Hepatocyte (in vitro differentiated cells): ENCODE results near the gene VANGL2. TPM values are rescaled to one million over a fixed set of nuclear protein-coding genes. Genes with fewer than 3 reads are reported as not detected.

Experiments used
- DNase-seq: peaks from one replicate; pipeline ENCODE4 v3.0.0-alpha.2; 2016; ENCODE audit warnings: low spot score
- H2AFZ ChIP-seq: fragments of 200-600 bp; sonication (generic); 2 replicates; pipeline ENCODE4 v1.6.0; 2016; ENCODE audit warnings: antibody characterized with exemption, mild to moderate bottlenecking
- H3K27ac ChIP-seq: fragments of 200-600 bp; sonication (generic); 2 replicates; pipeline ENCODE4 v1.5.1; 2016; ENCODE audit warnings: mild to moderate bottlenecking
- H3K27me3 ChIP-seq: fragments of 200-600 bp; sonication (generic); 2 replicates; pipeline ENCODE4 v1.6.1; 2016
- H3K36me3 ChIP-seq: fragments of 200-600 bp; sonication (generic); replicated peaks from 2 replicates; pipeline ENCODE4 v1.5.1; 2016; ENCODE audit warnings: low read depth; ENCODE audit not compliant: insufficient read depth
- H3K4me1 ChIP-seq: fragments of 200-600 bp; sonication (generic); 2 replicates; pipeline ENCODE4 v1.5.1; 2016; ENCODE audit warnings: mild to moderate bottlenecking, moderate library complexity; ENCODE audit not compliant: insufficient read depth
- H3K4me2 ChIP-seq: fragments of 200-600 bp; sonication (generic); 2 replicates; pipeline ENCODE4 v1.6.0; 2016
- H3K4me3 ChIP-seq: fragments of 200-600 bp; sonication (generic); 2 replicates; pipeline ENCODE4 v1.5.1; 2016; ENCODE audit warnings: mild to moderate bottlenecking
- H3K79me2 ChIP-seq: fragments of 200-600 bp; sonication (generic); 2 replicates; pipeline ENCODE4 v1.6.0; 2017; ENCODE audit warnings: mild to moderate bottlenecking
- H3K9me2 ChIP-seq: fragments of 200-600 bp; sonication (generic); replicated peaks from 2 replicates; pipeline ENCODE4 v1.6.0; 2017; ENCODE audit warnings: mild to moderate bottlenecking; ENCODE audit not compliant: insufficient read depth
- H3K9me3 ChIP-seq: fragments of 200-600 bp; sonication (generic); 2 replicates; pipeline ENCODE4 v1.5.1; 2016; ENCODE audit warnings: low read depth, mild to moderate bottlenecking
- H4K20me1 ChIP-seq: fragments of 200-600 bp; sonication (generic); 2 replicates; pipeline ENCODE4 v1.6.0; 2016; ENCODE audit warnings: mild to moderate bottlenecking; ENCODE audit not compliant: insufficient read depth, poor library complexity, severe bottlenecking
- CTCF ChIP-seq: fragments of 200-600 bp; sonication (generic); IDR thresholded peaks from 2 replicates; pipeline ENCODE4 v1.5.1; 2016; ENCODE audit warnings: antibody characterized with exemption, mild to moderate bottlenecking; ENCODE audit not compliant: poor library complexity
- EZH2 ChIP-seq: fragments of 200-600 bp; sonication (generic); IDR thresholded peaks from 2 replicates; pipeline ENCODE4 v1.6.1; 2016; ENCODE audit warnings: antibody characterized with exemption, mild to moderate bottlenecking, borderline replicate concordance
- EZH2phosphoT487 ChIP-seq: fragments of 200-600 bp; sonication (generic); IDR thresholded peaks from one replicate; pipeline ENCODE4 v1.6.1; 2018; ENCODE audit warnings: antibody characterized with exemption, mild to moderate bottlenecking, low read depth, moderate library complexity; ENCODE audit not compliant: unreplicated experiment, severe bottlenecking
- WGBS: methylation state at CpG from one replicate; pipeline ENCODE4 v1.1.6; 2016; ENCODE audit warnings: low lambda C conversion rate; ENCODE audit errors: missing lambda C conversion rate; 5-methylcytosine and 5-hydroxymethylcytosine counted together
- polyA plus RNA-seq: library from polyadenylated mRNA; unstranded; fragments of >200 nt; fragmentation: Nextera tagmentation; extraction: Ambion mirVana; gene quantifications from 2 replicates; pipeline ENCODE4 v1.2.1, GENCODE V29; 2016
- total RNA-seq: library from RNA; depleted of rRNA; stranded (reverse); fragments of >200 nt; gene quantifications from 2 replicates; pipeline ENCODE4 v1.2.3, GENCODE V29; 2014

The VANGL2 gene
- total and polyA plus RNA-seq, 2 experiments from 2014 or later = 8.2 to 10.9 TPM

- Histone ChIP-seq H3K27me3 (no peaks in the 10 kb centered on the region), H4K20me1 (no peaks in the 10 kb centered on the region)
- WGBS = 90% methylated on average over 21 of the region's 42 CpGs
These were observed 29.6 kb upstream of the VANGL2 start for GRCh38 chr1:160370561-160371345.

GRCh38 chr1:160371346-160371631, 29.1 kb upstream of the VANGL2 start:
- Histone ChIP-seq H3K4me3 (no peak overlapping the region), H3K27ac (no peak overlapping the region), H3K4me2 (no peak overlapping the region), H3K9me3 (no peaks in the 10 kb centered on the region), H3K9me2 (no peaks in the 10 kb centered on the region), H2AFZ (no peak overlapping the region), H4K20me1 (no peaks in the 10 kb centered on the region), H3K36me3 (no peaks in the 10 kb centered on the region), H3K79me2 (no peaks in the 10 kb centered on the region), H3K4me1 (no peaks in the 10 kb centered on the region), H3K27me3 (no peaks in the 10 kb centered on the region)
- TF ChIP-seq EZH2phosphoT487 (no peak), EZH2 (no peak), CTCF (no peak)
- DNase-seq = no peak

More at GRCh38 chr1:160370561-160371345, 29.6 kb upstream of the VANGL2 start:
- DNase-seq = no peak
- Histone ChIP-seq H2AFZ (no peak overlapping the region), H3K4me1 (no peaks in the 10 kb centered on the region), H3K9me2 (no peaks in the 10 kb centered on the region), H3K4me2 (no peak overlapping the region), H3K9me3 (no peaks in the 10 kb centered on the region), H3K27ac (no peak overlapping the region), H3K4me3 (no peak overlapping the region), H3K36me3 (no peaks in the 10 kb centered on the region), H3K79me2 (no peaks in the 10 kb centered on the region)
- TF ChIP-seq EZH2phosphoT487 = no peak
- TF ChIP-seq EZH2 = no peak
- no peak for TF ChIP-seq CTCF

GRCh38 chr1:160371756-160372155, 28.6 kb upstream of the VANGL2 start:
- no peak overlapping the region for H3K4me3 ChIP-seq
- H3K9me3 ChIP-seq = no peaks in the 10 kb centered on the region
- WGBS = 85% methylated on average over 4 of the region's 4 CpGs
- no peaks in the 10 kb centered on the region for H3K9me2 ChIP-seq
- TF ChIP-seq CTCF (no peak), EZH2phosphoT487 (no peak), EZH2 (no peak)
- no peaks in the 10 kb centered on the region for H3K36me3 ChIP-seq
- H3K79me2 ChIP-seq = no peaks in the 10 kb centered on the region
- H3K4me2 ChIP-seq = no peak overlapping the region
- H2AFZ ChIP-seq = no peak overlapping the region
- H4K20me1 ChIP-seq = no peaks in the 10 kb centered on the region
- no peaks in the 10 kb centered on the region for H3K4me1 ChIP-seq
- no peak for DNase-seq
- no peak overlapping the region for H3K27ac ChIP-seq
- no peaks in the 10 kb centered on the region for H3K27me3 ChIP-seq

GRCh38 chr1:160373696-160374095, 26.7 kb upstream of the VANGL2 start:
- H3K27me3 ChIP-seq = no peaks in the 10 kb centered on the region
- no peaks in the 10 kb centered on the region for H3K79me2 ChIP-seq
- H3K9me2 ChIP-seq = no peaks in the 10 kb centered on the region
- TF ChIP-seq CTCF (no peak), EZH2 (no peak), EZH2phosphoT487 (no peak)
- no peak for DNase-seq
- 79% methylated on average over 4 of the region's 4 CpGs for WGBS
- H3K9me3 ChIP-seq = no peaks in the 10 kb centered on the region
- H3K4me3 ChIP-seq = no peak overlapping the region
- H3K27ac ChIP-seq = no peak overlapping the region
- no peaks in the 10 kb centered on the region for H4K20me1 ChIP-seq
- no peak overlapping the region for H3K4me2 ChIP-seq
- H3K4me1 ChIP-seq = no peaks in the 10 kb centered on the region
- H2AFZ ChIP-seq = no peak overlapping the region
- no peaks in the 10 kb centered on the region for H3K36me3 ChIP-seq
